A673 (cell line): ENCODE data around the gene CHCHD3. TPM values are rescaled to one million over a fixed set of nuclear protein-coding genes. Genes with fewer than 3 reads are reported as not detected.

Experiments used
- BruUV-seq: library from RNA; stranded (reverse); fragments of 400-500 nt; replicated peaks from 2 replicates; lab custom pipeline; 2021; lab: Mats Ljungman, UMichigan
- CTCF ChIA-PET: fragments of 300-600 bp; sonication (Branson Sonifier 250); formaldehyde crosslinking; loops from one replicate; lab custom pipeline; 2022; ENCODE audit warnings: antibody characterized with exemption; lab: Charles Lee
- POLR2A ChIA-PET: fragments of 300-600 bp; sonication (Branson Sonifier 250); formaldehyde crosslinking; loops from one replicate; lab custom pipeline; 2022; ENCODE audit warnings: antibody characterized with exemption; ENCODE audit not compliant: low non-redundant PET; lab: Charles Lee
- DNase-seq: peaks from one replicate; pipeline ENCODE4 v3.0.0-alpha.2; 2015; ENCODE audit warnings: low spot score
- H3K27ac ChIP-seq: fragments of 200-600 bp; sonication (generic); 2 replicates; pipeline ENCODE4 v1.5.1; 2016; ENCODE audit warnings: mixed run types, low read depth, mild to moderate bottlenecking, mixed read lengths, antibody characterized with exemption, low read length; ENCODE audit not compliant: poor library complexity, severe bottlenecking
- H3K27me3 ChIP-seq: fragments of 200-600 bp; sonication (generic); replicated peaks from 2 replicates; pipeline ENCODE4 v1.6.1; 2017; ENCODE audit warnings: mixed run types, low read depth, mild to moderate bottlenecking, mixed read lengths, antibody characterized with exemption, low read length; ENCODE audit not compliant: insufficient read depth, poor library complexity
- H3K36me3 ChIP-seq: fragments of 200-600 bp; sonication (generic); 2 replicates; pipeline ENCODE4 v1.6.1; 2016; ENCODE audit warnings: mixed run types, mild to moderate bottlenecking, mixed read lengths, antibody characterized with exemption, low read length; ENCODE audit not compliant: insufficient read depth, poor library complexity, severe bottlenecking
- H3K4me1 ChIP-seq: fragments of 200-600 bp; sonication (generic); 2 replicates; pipeline ENCODE4 v1.6.1; 2017; ENCODE audit warnings: mixed run types, mild to moderate bottlenecking, mixed read lengths, antibody characterized with exemption, low read length; ENCODE audit not compliant: insufficient read depth, poor library complexity, severe bottlenecking
- H3K4me3 ChIP-seq: fragments of 200-600 bp; sonication (generic); 2 replicates; pipeline ENCODE4 v1.5.1; 2016; ENCODE audit warnings: low read depth, mixed run types, mild to moderate bottlenecking, mixed read lengths, low read length; ENCODE audit not compliant: poor library complexity, severe bottlenecking
- H3K9me3 ChIP-seq: fragments of 200-600 bp; sonication (generic); 2 replicates; pipeline ENCODE4 v1.6.1; 2016; ENCODE audit warnings: mixed run types, low read depth, mild to moderate bottlenecking, mixed read lengths, antibody characterized with exemption, low read length; ENCODE audit not compliant: poor library complexity, severe bottlenecking
- EZH2 ChIP-seq: fragments of 200-600 bp; sonication (generic); IDR thresholded peaks from 2 replicates; pipeline ENCODE4 v1.6.1; 2017; ENCODE audit warnings: borderline replicate concordance, low read depth, mild to moderate bottlenecking, mixed read lengths, antibody characterized with exemption, low read length; ENCODE audit not compliant: poor library complexity, severe bottlenecking
- intact Hi-C: fragments of 100-400 bp; cut with micrococcal nuclease; formaldehyde crosslinking; loops from one replicate; pipeline ENCODE4 v1.10.0; 2022; ENCODE audit not compliant: unreplicated experiment
- total RNA-seq: library from RNA; stranded (reverse); gene quantifications from 2 replicates; pipeline ENCODE4 v1.2.3, GENCODE V29; 2021
- TF ChIP-seq, protein P1 (sequence below): fragments of 300-800, 200-600 bp; sonication (generic); conservative IDR thresholded peaks from 2 replicates; pipeline ENCODE4 v1.5.1; 2017; ENCODE audit warnings: low read depth, mild to moderate bottlenecking, antibody characterized with exemption, low read length, moderate library complexity, mixed read lengths

Gene CHCHD3
- total RNA-seq, 1 experiment from 2014 or later: 128 TPM

- ChIA-PET POLR2A (no interaction called here), CTCF (no interaction called here)
- TF ChIP-seq EZH2: no peak
- TF ChIP-seq, protein P1, sequence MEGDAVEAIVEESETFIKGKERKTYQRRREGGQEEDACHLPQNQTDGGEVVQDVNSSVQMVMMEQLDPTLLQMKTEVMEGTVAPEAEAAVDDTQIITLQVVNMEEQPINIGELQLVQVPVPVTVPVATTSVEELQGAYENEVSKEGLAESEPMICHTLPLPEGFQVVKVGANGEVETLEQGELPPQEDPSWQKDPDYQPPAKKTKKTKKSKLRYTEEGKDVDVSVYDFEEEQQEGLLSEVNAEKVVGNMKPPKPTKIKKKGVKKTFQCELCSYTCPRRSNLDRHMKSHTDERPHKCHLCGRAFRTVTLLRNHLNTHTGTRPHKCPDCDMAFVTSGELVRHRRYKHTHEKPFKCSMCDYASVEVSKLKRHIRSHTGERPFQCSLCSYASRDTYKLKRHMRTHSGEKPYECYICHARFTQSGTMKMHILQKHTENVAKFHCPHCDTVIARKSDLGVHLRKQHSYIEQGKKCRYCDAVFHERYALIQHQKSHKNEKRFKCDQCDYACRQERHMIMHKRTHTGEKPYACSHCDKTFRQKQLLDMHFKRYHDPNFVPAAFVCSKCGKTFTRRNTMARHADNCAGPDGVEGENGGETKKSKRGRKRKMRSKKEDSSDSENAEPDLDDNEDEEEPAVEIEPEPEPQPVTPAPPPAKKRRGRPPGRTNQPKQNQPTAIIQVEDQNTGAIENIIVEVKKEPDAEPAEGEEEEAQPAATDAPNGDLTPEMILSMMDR: no peak
- H3K27ac ChIP-seq: no peak overlapping the region
- BruUV-seq: no TSS peak
- no peaks in the 10 kb centered on the region for H3K27me3 ChIP-seq
- intact Hi-C loops: no loop called here
- H3K4me3 ChIP-seq: no peak overlapping the region
- DNase-seq: peak; percentile 45
- H3K36me3 ChIP-seq: no peaks in the 10 kb centered on the region
- H3K4me1 ChIP-seq: peaks cover 13% of the 10 kb centered on the region
- H3K9me3 ChIP-seq: no peaks in the 10 kb centered on the region
Measured at GRCh38 chr7:132815696-132816311, 266.1 kb downstream of the CHCHD3 start.

DNA sequence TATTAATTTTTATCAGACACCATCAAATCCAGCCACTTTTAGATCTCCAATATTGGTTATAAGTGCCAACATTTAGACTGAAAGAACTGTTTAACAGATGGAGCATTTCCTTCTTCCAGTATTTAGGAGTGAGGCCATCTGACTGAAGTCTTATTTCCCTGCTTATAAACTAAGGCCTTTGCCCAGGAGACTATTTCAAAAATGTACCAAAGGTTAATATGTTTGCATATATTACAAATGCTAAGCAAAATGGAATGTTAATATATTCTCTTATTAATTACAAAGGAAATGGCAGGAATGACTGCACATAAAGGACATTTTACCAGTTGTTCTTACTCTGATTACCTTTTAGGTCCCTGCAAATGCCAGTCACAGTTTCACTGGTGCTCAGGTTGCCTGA, 266.8 kb downstream of the CHCHD3 start:
- CTCF ChIA-PET: no interaction called here

DNA sequence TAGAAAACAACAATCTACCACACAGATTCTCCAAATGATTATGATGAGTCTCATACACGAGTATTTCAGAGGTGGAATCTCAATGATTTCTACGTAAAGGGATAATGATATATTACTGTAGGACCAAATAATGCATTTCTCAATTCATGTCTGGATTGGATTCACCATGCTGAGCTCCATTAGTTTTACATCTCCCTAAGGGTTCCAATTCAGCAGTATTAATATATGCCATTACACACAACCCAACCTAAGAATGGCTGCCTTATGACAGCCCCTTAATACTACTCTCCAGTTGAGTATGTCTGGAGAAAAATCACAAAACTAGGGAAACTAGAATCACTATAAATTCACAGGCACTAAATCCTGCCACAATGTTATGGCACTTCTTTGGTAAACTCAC, 271.3 kb downstream of the CHCHD3 start:
- intact Hi-C loops: no loop called here
- Histone ChIP-seq H3K27ac (no peak overlapping the region), H3K27me3 (no peaks in the 10 kb centered on the region), H3K4me1 (peaks cover 23% of the 10 kb centered on the region), H3K36me3 (no peaks in the 10 kb centered on the region), H3K4me3 (no peak overlapping the region), H3K9me3 (no peaks in the 10 kb centered on the region)
- TF ChIP-seq EZH2: no peak
- TF ChIP-seq, protein P1: no peak
- ChIA-PET CTCF (no interaction called here), POLR2A (no interaction called here)
- DNase-seq: peak; percentile 65
- no TSS peak for BruUV-seq

More for the DNA sequence above, 266.8 kb downstream of the CHCHD3 start:
- no peak for DNase-seq
- Histone ChIP-seq H3K27ac (no peak overlapping the region), H3K4me1 (peaks cover 20% of the 10 kb centered on the region), H3K36me3 (no peaks in the 10 kb centered on the region), H3K4me3 (no peak overlapping the region), H3K9me3 (no peaks in the 10 kb centered on the region), H3K27me3 (no peaks in the 10 kb centered on the region)
- TF ChIP-seq, protein P1: no peak
- no TSS peak for BruUV-seq
- intact Hi-C loops: no loop called here
- POLR2A ChIA-PET: interaction anchor here (0.6 kb wide), 1 partner anchor 89 kb away, joined by 4 read pairs; no protein-coding TSS in a partner anchor
